Mammary epithelial cell (primary cell): ENCODE data around the gene FKBP9.

ENCODE experiments used
- CTCF ChIP-seq, 2 donors: IDR thresholded peaks in 1 of 2; conservative IDR thresholded peaks in 1 of 2; 2 replicates each; pipeline ENCODE4 v1.5.1; 2011 to 2012; ENCODE audit warnings: inconsistent platforms in 2 of 2, low read length in 2 of 2, mild to moderate bottlenecking in 2 of 2, control low read depth in 1 of 2, low read depth in 1 of 2; ENCODE audit not compliant: insufficient read depth in 1 of 2; ENCODE audit errors: extremely low read depth in 1 of 2
- EZH2 ChIP-seq: IDR thresholded peaks from 2 replicates; pipeline ENCODE4 v1.6.1; 2012; ENCODE audit warnings: low read length, inconsistent platforms, borderline replicate concordance

- TF ChIP-seq CTCF (conservative IDR thresholded peaks at IDR 0.05 in 1 of 2, IDR thresholded peaks at IDR 0.05 in 1 of 2; ENCODE audit: extremely low read depth in 1 of 2, insufficient read depth in 1 of 2, low read depth in 1 of 2, low read length in 2 of 2) (no peak), EZH2 (no peak)
Observed at GRCh38 chr7:32948202-32948601, 9.0 kb upstream of the FKBP9 start.
